ENCODE measurements around the gene SUSD1.

DNA sequence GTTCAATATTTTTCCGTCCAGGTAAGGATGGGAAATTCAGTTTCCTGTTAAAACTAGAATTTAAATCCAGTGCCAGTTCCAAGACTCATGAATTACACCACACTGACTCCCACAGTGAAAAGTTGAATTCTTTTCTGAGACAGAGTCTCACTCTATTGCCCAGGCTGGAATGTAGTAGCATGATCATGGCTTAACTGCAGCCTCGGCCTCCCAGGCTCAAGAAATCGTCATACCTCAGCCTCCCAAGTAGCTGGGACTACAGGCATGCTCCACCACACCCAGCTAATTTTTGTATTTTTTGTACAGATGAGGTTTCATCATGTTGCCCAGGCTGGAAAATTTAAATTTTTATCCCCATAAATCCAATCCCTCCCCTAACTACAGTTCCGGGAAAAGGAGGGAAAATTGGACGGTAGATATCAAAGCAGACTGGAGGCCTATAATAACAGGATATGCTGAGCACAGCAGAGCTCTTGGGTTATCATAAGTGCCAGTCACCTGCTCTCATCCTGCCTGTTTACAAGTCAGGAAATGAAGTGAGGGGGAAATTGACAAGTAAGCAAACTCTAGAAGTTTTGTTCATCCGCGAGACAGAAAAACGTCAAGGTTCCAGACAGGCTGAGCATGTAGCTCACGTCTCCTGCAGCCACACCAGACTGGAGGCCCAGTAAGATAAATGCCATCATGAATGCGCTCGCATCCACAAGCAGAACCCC, 172.8 kb downstream of the SUSD1 start:
- TF ChIP-seq ZNF558 (CRISPR knock-in tag; IDR thresholded peaks at IDR 0.05; ENCODE audit: borderline replicate concordance) (no peak), U2AF2 (IDR thresholded peaks at IDR 0.05; ENCODE audit: low read depth, low read length) (no peak), CREB1 (IDR thresholded peaks at IDR 0.05) (no peak), CREB1 (CRISPR knock-in tag; IDR thresholded peaks at IDR 0.05) (no peak), AFF4 (CRISPR knock-in tag; IDR thresholded peaks at IDR 0.05) (no peak), ELF4 (CRISPR knock-in tag; IDR thresholded peaks at IDR 0.05; ENCODE audit: borderline replicate concordance) (no peak), REST (IDR thresholded peaks at IDR 0.05; ENCODE audit: borderline replicate concordance in 1 of 2, low read depth in 1 of 2, low read length in 2 of 2) (no peak), RBM22 (optimal IDR thresholded peaks at IDR 0.05; ENCODE audit: low read length) (no peak)

Data from HepG2 (cell line).